HG02981 (cell line): ENCODE measurements around the gene CCR8.
A peak's percentile ranks its signal among the peaks of the same experiment; 100 is the strongest.

ENCODE experiments used
- ATAC-seq: cut with Tn5 transposase; IDR thresholded peaks from one replicate; pipeline ENCODE4 v1.9.1; 2021; ENCODE audit warnings: mild to moderate bottlenecking, moderate library complexity; ENCODE audit not compliant: unreplicated experiment

The CCR8 gene

GRCh38 chr3:39329493-39329892 lies at the start of gene CCR8:
Gene CCR8 (plus strand): TSS chr3:39329709. CDS start chr3:39332332, 2,623 bp downstream.
- no peak for ATAC-seq

- ATAC-seq: no peak
These were observed 49.6 kb upstream of the CCR8 start, which contains the start of gene CX3CR1 for GRCh38 chr3:39279745-39280517. Gene CX3CR1 (minus strand): TSS chr3:39280036. CDS start chr3:39266509, 13,527 bp downstream.

- no peak for ATAC-seq
These were observed 48.9 kb upstream of the CCR8 start for GRCh38 chr3:39280571-39280970.

GRCh38 chr3:39281533-39281932 lies 48.0 kb upstream of the CCR8 start:
- ATAC-seq: no peak

GRCh38 chr3:39282057-39282456 lies 47.5 kb upstream of the CCR8 start:
- ATAC-seq: no peak

- no peak for ATAC-seq
These were observed 45.0 kb upstream of the CCR8 start for GRCh38 chr3:39284457-39284881.

- no peak for ATAC-seq
These were observed 44.2 kb upstream of the CCR8 start for GRCh38 chr3:39285332-39285731.

- ATAC-seq: no peak
These were observed 42.7 kb upstream of the CCR8 start for GRCh38 chr3:39286771-39287170.

- ATAC-seq: no peak
These were observed 42.0 kb upstream of the CCR8 start for GRCh38 chr3:39287216-39288164.

- peak; percentile 98 for ATAC-seq
These were observed 41.2 kb upstream of the CCR8 start for GRCh38 chr3:39288300-39288808.

- no peak for ATAC-seq
These were observed 40.4 kb upstream of the CCR8 start for GRCh38 chr3:39289107-39289506.

- ATAC-seq: no peak
These were observed 39.3 kb upstream of the CCR8 start for GRCh38 chr3:39290255-39290654.

GRCh38 chr3:39291903-39292329 lies 37.6 kb upstream of the CCR8 start:
- no peak for ATAC-seq

- ATAC-seq: no peak
These were observed 36.5 kb upstream of the CCR8 start for GRCh38 chr3:39292961-39293360.

- ATAC-seq: no peak
These were observed 34.9 kb upstream of the CCR8 start for GRCh38 chr3:39294446-39295183.

GRCh38 chr3:39295184-39295775 lies 34.2 kb upstream of the CCR8 start:
- ATAC-seq: peak; percentile 79

- no peak for ATAC-seq
These were observed 33.1 kb upstream of the CCR8 start for GRCh38 chr3:39296197-39297077.

GRCh38 chr3:39299279-39299678 lies 30.2 kb upstream of the CCR8 start:
- no peak for ATAC-seq

GRCh38 chr3:39302178-39302577 lies 27.3 kb upstream of the CCR8 start:
- ATAC-seq: no peak
